ENCODE results near the gene RASSF4. TPM values are rescaled to one million over a fixed set of nuclear protein-coding genes. Genes with fewer than 3 reads are reported as not detected.

RASSF4 gene
- total RNA-seq, 1 donor from 2014 or later: 83.0 TPM

DNA sequence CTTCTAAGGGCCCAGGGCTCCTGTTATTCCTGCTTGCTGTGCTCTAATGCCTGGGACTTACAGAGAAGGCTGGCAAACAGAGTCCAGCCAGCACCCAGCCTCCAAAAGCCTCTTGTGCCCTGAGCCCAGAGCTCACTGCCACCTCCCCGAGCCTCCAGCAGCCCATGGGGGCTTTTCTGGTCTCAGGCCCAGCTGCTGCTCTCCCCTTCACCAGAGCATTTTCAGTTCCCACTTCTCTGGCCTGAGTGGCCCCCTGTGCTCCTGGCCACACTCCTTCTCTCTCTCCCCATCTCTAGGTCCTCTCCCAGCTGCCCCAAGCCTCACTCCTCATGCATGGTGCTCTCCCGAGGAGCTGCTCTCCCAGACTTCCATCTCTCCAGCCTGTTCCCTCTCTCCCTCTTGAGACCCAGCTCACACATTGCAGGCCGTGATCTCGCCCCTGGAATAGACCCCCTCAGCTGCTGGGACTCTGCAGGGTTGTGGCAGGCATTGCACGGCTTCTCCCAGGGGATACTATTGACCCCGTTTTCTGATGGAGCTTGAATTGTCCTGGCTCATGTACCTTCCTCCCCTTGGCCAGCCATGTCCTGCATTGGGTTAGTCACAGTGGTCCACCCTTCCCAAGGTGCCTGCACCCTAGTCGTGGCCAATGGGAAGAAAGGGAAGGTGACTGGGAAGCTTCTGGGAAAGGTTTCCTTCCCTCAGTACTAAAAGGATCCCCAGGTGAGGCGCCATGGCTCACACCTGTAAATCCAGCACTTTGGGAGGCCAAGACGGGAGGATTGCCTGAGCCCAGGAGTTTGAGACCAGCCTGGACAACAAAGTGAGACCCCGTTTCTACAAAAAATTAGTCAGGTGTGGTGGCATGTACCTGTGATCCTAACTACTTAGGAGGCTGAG is 9.0 kb upstream of the RASSF4 start:
- no peak overlapping the region for H3K4me2 ChIP-seq (ENCODE audit: low read length)
- H3K36me3 ChIP-seq (ENCODE audit: insufficient read depth, low read length): no peaks in the 10 kb centered on the region
- no peaks in the 10 kb centered on the region for H3K9me3 ChIP-seq (ENCODE audit: insufficient read depth, low read depth, low read length)
- no peaks in the 10 kb centered on the region for H4K20me1 ChIP-seq (ENCODE audit: insufficient read depth, low read length)
- no peaks in the 10 kb centered on the region for H3K27me3 Mint-ChIP-seq (ENCODE audit: low read depth, unreplicated experiment)
- FAIRE-seq: no peak
- H3K4me3 ChIP-seq (ENCODE audit: insufficient read depth, low read depth, low read length): no peak overlapping the region
- no peak for DNase-seq (ENCODE audit: low read depth)
- H3K4me3 Mint-ChIP-seq (ENCODE audit: unreplicated experiment): no peak overlapping the region
- no peak overlapping the region for H3K27ac Mint-ChIP-seq (ENCODE audit: unreplicated experiment)
- no peak overlapping the region for H3K9ac ChIP-seq (ENCODE audit: low read length)
- H3K27ac ChIP-seq (ENCODE audit: low read depth, low read length): no peak overlapping the region
- peaks cover 56% of the 10 kb centered on the region for H3K4me1 Mint-ChIP-seq (ENCODE audit: low read depth, unreplicated experiment)
- H2AFZ ChIP-seq (ENCODE audit: low read depth, low read length): no peak overlapping the region
- peaks cover 3% of the 10 kb centered on the region for H3K36me3 Mint-ChIP-seq (ENCODE audit: low read depth, unreplicated experiment)
- H3K79me2 ChIP-seq (ENCODE audit: insufficient read depth, low read length): no peaks in the 10 kb centered on the region
- H3K27me3 ChIP-seq (ENCODE audit: insufficient read depth, low read length): no peaks in the 10 kb centered on the region
- no peak for TF ChIP-seq EZH2 (IDR thresholded peaks at IDR 0.05; ENCODE audit: insufficient read depth, low read length)
- TF ChIP-seq, protein P1, sequence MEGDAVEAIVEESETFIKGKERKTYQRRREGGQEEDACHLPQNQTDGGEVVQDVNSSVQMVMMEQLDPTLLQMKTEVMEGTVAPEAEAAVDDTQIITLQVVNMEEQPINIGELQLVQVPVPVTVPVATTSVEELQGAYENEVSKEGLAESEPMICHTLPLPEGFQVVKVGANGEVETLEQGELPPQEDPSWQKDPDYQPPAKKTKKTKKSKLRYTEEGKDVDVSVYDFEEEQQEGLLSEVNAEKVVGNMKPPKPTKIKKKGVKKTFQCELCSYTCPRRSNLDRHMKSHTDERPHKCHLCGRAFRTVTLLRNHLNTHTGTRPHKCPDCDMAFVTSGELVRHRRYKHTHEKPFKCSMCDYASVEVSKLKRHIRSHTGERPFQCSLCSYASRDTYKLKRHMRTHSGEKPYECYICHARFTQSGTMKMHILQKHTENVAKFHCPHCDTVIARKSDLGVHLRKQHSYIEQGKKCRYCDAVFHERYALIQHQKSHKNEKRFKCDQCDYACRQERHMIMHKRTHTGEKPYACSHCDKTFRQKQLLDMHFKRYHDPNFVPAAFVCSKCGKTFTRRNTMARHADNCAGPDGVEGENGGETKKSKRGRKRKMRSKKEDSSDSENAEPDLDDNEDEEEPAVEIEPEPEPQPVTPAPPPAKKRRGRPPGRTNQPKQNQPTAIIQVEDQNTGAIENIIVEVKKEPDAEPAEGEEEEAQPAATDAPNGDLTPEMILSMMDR (IDR thresholded peaks at IDR 0.05; ENCODE audit: insufficient read depth, low read depth, low read length): no peak
- H3K9me3 Mint-ChIP-seq (ENCODE audit: unreplicated experiment): peaks cover 4% of the 10 kb centered on the region
- peaks cover 5% of the 10 kb centered on the region for H3K4me1 ChIP-seq (ENCODE audit: insufficient read depth, low read length)

DNA sequence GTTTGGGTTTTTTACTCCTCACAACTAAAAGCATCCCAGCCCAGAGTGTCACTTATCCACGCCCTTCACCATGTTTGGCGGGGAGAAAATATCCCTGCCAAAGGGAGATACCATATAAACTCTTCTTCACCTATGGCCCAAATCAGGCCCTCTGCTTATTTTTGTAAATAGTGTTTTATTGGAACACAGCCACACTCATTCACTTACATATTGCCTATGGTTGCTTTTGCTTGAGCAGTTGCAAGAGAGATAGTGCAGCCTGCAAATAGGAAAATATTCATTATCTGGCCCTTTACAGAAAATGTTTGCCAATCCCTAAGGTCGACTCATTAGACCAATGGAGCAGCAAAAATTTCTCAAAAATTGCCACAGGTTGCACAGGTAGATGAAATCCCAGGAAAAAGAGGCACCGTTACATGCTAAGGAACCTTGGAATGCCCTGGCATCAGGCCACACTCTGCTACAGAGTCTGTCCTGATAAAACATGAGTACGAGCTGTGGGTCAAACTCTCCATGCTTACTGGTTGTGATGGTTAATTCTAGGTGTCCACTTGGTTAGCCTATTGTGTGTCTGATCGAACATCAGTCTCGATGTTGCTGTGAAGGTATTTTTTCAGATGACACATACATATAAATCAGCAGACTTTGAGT is 7.9 kb upstream of the RASSF4 start:
- no peak overlapping the region for H3K27ac Mint-ChIP-seq (ENCODE audit: unreplicated experiment)
- peaks cover 48% of the 10 kb centered on the region for H3K4me1 Mint-ChIP-seq (ENCODE audit: low read depth, unreplicated experiment)
- H3K36me3 Mint-ChIP-seq (ENCODE audit: low read depth, unreplicated experiment): peaks cover 13% of the 10 kb centered on the region
- H3K36me3 ChIP-seq (ENCODE audit: insufficient read depth, low read length): no peaks in the 10 kb centered on the region
- H3K27me3 ChIP-seq (ENCODE audit: insufficient read depth, low read length): no peaks in the 10 kb centered on the region
- FAIRE-seq: no peak
- TF ChIP-seq, protein P1 (IDR thresholded peaks at IDR 0.05; ENCODE audit: insufficient read depth, low read depth, low read length): no peak
- H3K9me3 Mint-ChIP-seq (ENCODE audit: unreplicated experiment): peaks cover 5% of the 10 kb centered on the region
- no peaks in the 10 kb centered on the region for H4K20me1 ChIP-seq (ENCODE audit: insufficient read depth, low read length)
- H3K79me2 ChIP-seq (ENCODE audit: insufficient read depth, low read length): no peaks in the 10 kb centered on the region
- no peak for DNase-seq (ENCODE audit: low read depth)
- H3K9ac ChIP-seq (ENCODE audit: low read length): no peak overlapping the region
- H3K4me2 ChIP-seq (ENCODE audit: low read length): no peak overlapping the region
- H3K4me3 ChIP-seq (ENCODE audit: insufficient read depth, low read depth, low read length): no peak overlapping the region
- no peak overlapping the region for H3K27ac ChIP-seq (ENCODE audit: low read depth, low read length)
- no peak overlapping the region for H2AFZ ChIP-seq (ENCODE audit: low read depth, low read length)
- no peaks in the 10 kb centered on the region for H3K27me3 Mint-ChIP-seq (ENCODE audit: low read depth, unreplicated experiment)
- peaks cover 5% of the 10 kb centered on the region for H3K4me1 ChIP-seq (ENCODE audit: insufficient read depth, low read length)
- no peaks in the 10 kb centered on the region for H3K9me3 ChIP-seq (ENCODE audit: insufficient read depth, low read depth, low read length)
- H3K4me3 Mint-ChIP-seq (ENCODE audit: unreplicated experiment): no peak overlapping the region

All from astrocyte (in vitro differentiated cells and primary cell).